Heart left ventricle (tissue), 13 donors: ENCODE results near the gene SASH3.

Source experiments
- CTCF ChIP-seq, 12 donors: fragments of 200-600 bp; sonication (generic) in 4 of 12; IDR thresholded peaks; one replicate each; pipeline versions ENCODE4 v1.5.0 to v1.8.0; 2018 to 2022; ENCODE audit warnings: antibody characterized with exemption in 12 of 12, mild to moderate bottlenecking in 5 of 12
- POLR2A ChIP-seq, 2 donors: fragments of 450-650 bp; IDR thresholded peaks; one replicate each; pipeline ENCODE4 v1.6.1; 2017; ENCODE audit warnings: antibody characterized with exemption in 2 of 2, mild to moderate bottlenecking in 2 of 2, moderate library complexity in 2 of 2
- donor health status: ischemic (EF 13 %, LVEDD 7.1; RV severe dilation, severe dysfunction).
- donor health status: DM: no; HTN: yes; CAD: no.
- donor health status: DM: no; HTN: no; CAD: no.
- donor health status: ischemic (EF 25% LVEDD 6.9; RV normal size, moderate dysfunction).
- donor health status: ischemic (EF 25% LVEDD 5.7; RV mildly dilated, moderate dysfunction).
- donor health status: ischemic (EF 35%, LVEDD 5.7; RV mildly dilated, moderate dysfunction).
- donor health status: nonischemic (EF 11% LVEDD 7.7; RV severe dilation, severe dysfunction).
- donor health status: DM: yes; HTN: yes; CAD: no.
- donor health status: PGD.
- donor health status: ischemic (EF 29% LVEDD 5.4; RV normal size, mild dysfunction).
- donor health status: nonischemic (EF 23%, LVEDD 6.1; RV moderate dilation, normal function).

- TF ChIP-seq POLR2A (IDR thresholded peaks at IDR 0.05) (no peak), CTCF (IDR thresholded peaks at IDR 0.05) (no peak)
These were observed 28.5 kb downstream of the SASH3 start for GRCh38 chrX:129808158-129808828.
